NB4 (cell line): ENCODE measurements around the gene DOCK3.
"Not testable (repeated sequence)": the region's sequence is repeated elsewhere in the genome, so short reads cannot be mapped to it uniquely, and the experiment has no call there.

Experiments used
- DNase-seq: peaks from one replicate; pipeline ENCODE4 v3.0.0; 2010; ENCODE audit warnings: low read depth
- H3K4me3 ChIP-seq: one replicate; pipeline ENCODE4 v1.5.1; 2011; ENCODE audit warnings: mild to moderate bottlenecking, low read depth, low read length, moderate library complexity
- MYC ChIP-seq: IDR thresholded peaks from 2 replicates; pipeline ENCODE4 v1.6.1; 2011; ENCODE audit warnings: low read depth, low read length
- POLR2A ChIP-seq: IDR thresholded peaks from 2 replicates; pipeline ENCODE4 v1.6.1; 2011; ENCODE audit warnings: mild to moderate bottlenecking; ENCODE audit not compliant: insufficient read length; ENCODE audit errors: extremely low read depth
- TF ChIP-seq, protein P1 (sequence below): IDR thresholded peaks from one replicate; pipeline ENCODE4 v1.5.1; 2012; ENCODE audit warnings: low read depth, low read length
- TF ChIP-seq, protein P2 (sequence below): IDR thresholded peaks from 2 replicates; pipeline ENCODE4 v1.6.1; 2011; ENCODE audit warnings: low read depth, low read length

Gene DOCK3

DNA sequence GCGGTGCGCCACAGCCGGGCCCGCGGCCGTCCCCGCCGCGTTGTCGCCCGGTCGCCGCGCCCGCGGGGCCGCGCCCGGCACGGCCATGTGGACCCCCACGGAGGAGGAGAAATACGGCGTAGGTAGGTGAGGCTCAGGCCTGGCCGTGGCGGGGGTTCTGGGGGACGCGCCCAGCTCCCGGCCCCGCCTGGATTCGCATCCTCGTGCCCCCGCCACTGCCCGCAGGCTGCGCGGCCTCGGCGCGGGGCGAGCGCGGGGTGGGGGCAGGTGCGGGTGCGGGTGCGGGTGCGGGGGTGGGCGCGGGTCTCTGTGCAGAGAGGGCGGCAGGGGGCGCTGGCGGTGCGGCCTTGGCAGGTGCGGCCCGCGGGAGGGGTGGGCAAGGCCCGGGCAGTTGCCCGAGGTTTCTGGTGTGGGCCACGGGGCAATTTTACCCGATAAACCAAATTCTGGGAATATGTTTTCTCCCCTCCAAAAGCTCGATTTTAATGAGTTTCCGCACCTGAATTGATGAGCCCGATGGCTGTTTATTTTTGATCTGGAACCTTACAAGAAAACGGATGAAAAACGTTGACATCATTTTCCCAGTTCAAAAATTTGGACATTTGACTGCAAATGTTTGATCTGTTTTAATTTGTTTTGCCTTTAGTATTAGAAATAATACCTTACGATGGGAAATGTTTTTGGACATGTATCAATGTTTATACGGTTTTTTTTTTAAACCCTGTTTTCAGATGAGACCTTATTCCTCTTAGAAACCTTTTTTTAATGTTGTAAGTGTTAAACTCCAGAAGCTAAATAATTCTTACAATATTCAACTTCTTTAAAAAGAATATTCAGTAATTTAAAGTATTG is 678 bp downstream of the DOCK3 start:
- no peak overlapping the region for H3K4me3 ChIP-seq
- peak; percentile 20 for DNase-seq
- TF ChIP-seq MYC (no peak), POLR2A (no peak)
- TF ChIP-seq, protein P1, sequence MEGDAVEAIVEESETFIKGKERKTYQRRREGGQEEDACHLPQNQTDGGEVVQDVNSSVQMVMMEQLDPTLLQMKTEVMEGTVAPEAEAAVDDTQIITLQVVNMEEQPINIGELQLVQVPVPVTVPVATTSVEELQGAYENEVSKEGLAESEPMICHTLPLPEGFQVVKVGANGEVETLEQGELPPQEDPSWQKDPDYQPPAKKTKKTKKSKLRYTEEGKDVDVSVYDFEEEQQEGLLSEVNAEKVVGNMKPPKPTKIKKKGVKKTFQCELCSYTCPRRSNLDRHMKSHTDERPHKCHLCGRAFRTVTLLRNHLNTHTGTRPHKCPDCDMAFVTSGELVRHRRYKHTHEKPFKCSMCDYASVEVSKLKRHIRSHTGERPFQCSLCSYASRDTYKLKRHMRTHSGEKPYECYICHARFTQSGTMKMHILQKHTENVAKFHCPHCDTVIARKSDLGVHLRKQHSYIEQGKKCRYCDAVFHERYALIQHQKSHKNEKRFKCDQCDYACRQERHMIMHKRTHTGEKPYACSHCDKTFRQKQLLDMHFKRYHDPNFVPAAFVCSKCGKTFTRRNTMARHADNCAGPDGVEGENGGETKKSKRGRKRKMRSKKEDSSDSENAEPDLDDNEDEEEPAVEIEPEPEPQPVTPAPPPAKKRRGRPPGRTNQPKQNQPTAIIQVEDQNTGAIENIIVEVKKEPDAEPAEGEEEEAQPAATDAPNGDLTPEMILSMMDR: no peak
- TF ChIP-seq, protein P2, sequence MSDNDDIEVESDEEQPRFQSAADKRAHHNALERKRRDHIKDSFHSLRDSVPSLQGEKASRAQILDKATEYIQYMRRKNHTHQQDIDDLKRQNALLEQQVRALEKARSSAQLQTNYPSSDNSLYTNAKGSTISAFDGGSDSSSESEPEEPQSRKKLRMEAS: no peak

DNA sequence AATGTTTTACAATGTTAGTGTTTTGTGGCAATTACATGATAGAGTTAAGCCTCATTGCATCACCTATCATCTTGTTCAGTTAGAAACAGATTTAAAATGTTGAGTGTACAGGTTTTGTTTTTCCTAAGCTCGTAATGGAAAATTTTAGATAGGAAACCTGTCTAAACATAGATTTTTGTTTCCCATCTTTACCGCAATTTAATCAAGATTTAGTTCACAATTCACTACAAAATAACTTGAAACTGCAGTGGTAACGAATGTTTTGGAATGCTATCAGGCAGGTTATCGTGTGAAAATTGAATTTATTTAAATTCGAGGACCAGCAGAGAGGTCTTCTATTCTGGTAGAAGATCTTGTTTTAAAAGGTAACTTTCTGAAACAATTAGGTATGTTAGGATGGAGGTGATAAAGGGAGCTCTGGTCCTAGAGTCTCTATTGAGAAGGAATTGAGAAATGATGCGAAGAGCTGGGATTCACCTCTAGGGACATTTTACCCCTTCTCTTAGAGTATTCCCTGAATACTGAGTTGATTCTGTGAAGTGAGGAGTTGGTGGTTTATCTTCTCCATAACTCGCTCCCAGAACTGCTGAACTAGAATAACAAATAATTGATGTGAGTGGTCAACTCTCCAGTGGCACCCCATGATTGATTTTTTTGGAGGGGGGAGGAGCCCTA is 1.4 kb downstream of the DOCK3 start:
- no peak overlapping the region for H3K4me3 ChIP-seq
- no peak for DNase-seq
- TF ChIP-seq, protein P1: no peak

DNA sequence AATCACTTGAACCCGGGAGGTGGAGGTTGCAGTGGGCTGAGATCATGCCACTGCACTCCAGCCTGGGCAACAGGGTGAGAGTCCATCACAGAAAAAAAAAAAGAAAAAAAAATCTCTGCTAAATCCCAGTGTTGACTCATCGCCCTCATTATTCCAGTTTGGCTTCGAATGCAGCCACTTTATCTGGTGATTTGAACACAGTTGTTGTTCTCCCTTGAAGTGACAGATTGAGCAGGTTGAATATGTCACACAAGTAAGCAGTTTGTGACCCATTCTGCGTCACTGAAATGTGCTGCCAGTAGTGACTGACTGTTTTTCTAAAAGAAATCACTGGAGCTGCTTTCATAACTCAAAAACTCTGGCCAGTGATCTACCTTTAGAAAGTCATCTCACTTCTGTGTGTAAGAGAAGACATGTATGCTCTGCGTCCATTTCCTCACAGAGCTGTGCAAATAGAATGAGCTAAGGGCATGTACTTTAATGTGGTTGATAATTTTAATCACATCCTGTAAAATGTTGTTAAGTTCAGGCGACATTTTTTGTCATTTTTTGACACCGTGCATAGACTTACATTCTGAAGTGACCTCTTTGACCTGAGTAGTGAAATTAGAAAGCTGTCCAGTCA is 12.5 kb downstream of the DOCK3 start:
- DNase-seq: no peak
- no peak overlapping the region for H3K4me3 ChIP-seq
- TF ChIP-seq, protein P2: no peak
- TF ChIP-seq MYC (no peak), POLR2A (no peak)
- TF ChIP-seq, protein P1: no peak

DNA sequence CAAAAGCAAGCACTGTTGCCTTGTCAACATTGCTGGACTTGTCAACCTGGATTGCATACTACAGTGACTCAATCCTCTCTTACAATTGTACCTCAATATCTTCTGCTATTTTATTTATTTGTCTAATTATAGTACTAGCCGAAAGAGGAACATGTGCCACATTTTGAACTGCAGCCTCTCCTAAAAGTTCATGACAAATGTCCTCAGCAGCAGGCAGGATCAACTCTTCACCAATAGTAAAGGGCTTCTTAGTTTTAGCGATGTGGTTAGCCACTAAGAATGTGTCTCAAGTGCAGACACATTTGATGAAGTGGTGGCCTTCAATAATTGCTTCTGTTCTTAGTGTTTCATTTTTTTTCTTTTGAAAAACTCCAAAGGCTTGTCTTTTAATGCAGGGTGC is 13.2 kb downstream of the DOCK3 start:
- DNase-seq: no peak
- no peak overlapping the region for H3K4me3 ChIP-seq
- TF ChIP-seq, protein P2: no peak
- no peak for TF ChIP-seq MYC
- no peak for TF ChIP-seq POLR2A
- TF ChIP-seq, protein P1: no peak

DNA sequence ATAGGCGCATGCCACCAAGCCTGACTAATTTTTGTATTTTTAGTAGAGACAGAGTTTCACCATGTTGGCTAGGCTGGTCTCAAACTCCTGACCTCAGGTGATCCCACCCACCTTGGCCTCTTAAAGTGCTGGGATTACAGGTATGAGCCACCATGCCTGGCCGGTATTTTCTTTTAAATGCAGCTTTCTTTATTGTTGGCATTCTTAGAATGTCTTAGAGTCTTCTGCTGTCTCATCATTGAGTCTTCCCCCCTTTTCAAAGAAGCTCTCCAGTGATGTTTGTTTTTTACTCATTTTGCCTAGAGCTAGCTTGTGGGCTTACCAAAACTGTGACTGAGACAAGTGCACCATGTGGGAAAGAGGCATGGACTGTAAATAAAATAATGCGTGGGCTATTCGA is 13.9 kb downstream of the DOCK3 start:
- not testable (repeated sequence) for H3K4me3 ChIP-seq, DNase-seq

DNA sequence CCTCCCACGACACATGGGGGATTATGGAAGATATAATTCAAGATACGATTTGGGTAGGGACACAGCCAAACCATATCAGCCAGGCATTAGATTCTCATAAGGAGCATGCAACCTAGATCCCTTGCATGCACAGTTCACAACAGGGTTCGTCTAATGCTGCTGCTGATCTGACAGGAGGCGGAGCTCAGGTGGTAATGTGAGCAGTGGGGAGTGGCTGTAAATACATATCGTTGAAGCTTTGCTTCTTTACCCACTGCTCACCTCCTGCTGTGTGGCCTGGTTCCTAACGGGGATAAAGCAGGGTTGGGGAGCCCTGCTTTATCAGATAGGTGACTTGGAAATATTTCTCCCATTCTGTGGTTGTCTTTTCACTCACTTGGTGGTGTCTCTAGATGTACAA is 14.8 kb downstream of the DOCK3 start:
- H3K4me3 ChIP-seq: no peak overlapping the region
- DNase-seq: no peak
- TF ChIP-seq, protein P2: no peak
- TF ChIP-seq POLR2A (no peak), MYC (no peak)
- TF ChIP-seq, protein P1: no peak
